ENCODE data around the gene SLC9A3.
"Not testable (repeated sequence)": the region's sequence is repeated elsewhere in the genome, so short reads cannot be mapped to it uniquely, and the experiment has no call there.

SLC9A3 gene

DNA sequence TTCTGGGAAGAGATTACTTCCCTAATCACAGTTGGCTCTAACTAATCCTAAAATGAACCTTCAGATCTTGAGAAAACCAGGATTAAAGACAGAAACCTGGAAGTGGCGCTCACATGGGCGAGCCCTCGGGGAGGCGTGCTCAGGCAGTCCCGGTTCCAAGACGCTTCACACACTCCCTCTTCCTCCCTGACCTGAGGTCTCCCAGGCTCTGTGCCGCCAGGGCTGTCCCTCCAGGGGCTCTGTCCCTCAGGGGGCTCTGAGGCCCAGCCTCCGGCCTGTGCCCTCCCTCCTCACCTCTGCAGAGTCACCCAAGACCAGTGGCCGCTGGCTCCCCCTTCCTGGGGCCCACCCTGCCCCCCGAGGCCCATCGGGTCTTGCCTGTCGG lies 10.2 kb downstream of the SLC9A3 start:
- H3K27ac ChIP-seq, result no peak overlapping the region
- TF ChIP-seq, protein P1, sequence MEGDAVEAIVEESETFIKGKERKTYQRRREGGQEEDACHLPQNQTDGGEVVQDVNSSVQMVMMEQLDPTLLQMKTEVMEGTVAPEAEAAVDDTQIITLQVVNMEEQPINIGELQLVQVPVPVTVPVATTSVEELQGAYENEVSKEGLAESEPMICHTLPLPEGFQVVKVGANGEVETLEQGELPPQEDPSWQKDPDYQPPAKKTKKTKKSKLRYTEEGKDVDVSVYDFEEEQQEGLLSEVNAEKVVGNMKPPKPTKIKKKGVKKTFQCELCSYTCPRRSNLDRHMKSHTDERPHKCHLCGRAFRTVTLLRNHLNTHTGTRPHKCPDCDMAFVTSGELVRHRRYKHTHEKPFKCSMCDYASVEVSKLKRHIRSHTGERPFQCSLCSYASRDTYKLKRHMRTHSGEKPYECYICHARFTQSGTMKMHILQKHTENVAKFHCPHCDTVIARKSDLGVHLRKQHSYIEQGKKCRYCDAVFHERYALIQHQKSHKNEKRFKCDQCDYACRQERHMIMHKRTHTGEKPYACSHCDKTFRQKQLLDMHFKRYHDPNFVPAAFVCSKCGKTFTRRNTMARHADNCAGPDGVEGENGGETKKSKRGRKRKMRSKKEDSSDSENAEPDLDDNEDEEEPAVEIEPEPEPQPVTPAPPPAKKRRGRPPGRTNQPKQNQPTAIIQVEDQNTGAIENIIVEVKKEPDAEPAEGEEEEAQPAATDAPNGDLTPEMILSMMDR (conservative IDR thresholded peaks at IDR 0.05), result no peak

DNA sequence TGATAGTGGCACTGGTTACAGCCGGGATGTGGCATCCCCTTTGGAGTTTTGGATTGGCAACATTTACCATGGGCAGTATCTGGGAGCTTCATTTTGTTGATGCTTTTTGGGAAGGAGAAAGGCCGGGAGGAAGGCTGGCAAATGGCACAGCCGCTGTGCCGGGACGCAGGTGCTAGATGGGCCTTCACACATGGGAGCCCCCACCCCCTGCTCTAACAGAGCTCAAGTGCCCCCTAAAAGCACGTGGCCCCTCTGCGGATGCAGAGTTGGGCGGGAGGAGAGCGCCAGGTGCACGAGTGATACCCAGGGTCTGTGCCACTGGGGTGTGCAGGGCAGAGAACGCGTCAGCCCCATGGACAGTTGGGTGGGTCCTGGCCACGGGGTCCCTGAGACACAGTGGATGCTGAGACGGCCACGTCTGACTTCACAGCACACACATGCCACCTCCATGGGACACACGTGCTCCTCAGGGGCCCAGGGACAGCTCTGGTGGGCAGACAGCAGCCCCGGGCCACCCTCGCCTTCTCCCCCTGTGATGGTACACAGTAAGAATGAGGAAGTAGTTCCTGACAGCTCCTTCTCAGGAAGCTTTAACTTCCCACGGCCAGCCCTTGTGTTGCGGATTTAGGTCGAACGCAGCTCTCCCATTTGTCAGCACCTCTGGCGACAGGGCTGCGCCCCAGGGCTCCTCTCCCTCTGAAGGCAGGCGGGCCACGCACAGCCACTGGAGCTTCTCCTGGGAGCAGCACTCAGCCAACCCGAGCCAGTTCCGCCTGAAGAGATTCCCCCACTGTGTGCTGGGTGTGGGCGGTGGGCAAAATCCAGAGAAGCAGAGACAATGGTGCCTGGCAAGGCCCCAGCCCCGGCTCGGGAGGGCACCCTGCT lies 10.8 kb downstream of the SLC9A3 start:
- H3K27ac ChIP-seq, result no peak overlapping the region

DNA sequence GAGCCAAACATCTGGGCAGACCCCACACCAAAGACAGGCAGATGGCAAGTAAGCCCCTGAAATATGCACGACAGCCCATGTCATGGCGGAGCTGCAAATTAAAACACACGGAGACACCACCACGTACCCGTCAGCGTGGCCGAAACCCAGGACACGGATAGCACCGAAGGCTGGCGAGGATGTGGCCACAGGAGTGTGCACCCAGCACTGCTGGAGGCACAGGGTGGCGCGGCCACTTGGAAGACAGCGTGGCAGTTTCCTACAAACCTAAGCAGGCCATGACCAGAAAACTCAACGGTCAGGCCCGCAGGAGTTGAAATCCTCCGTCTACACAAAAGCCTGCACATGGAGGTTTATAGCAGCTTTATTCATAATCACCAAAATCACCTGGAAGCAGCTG lies 12.8 kb downstream of the SLC9A3 start:
- TF ChIP-seq, protein P1 (conservative IDR thresholded peaks at IDR 0.05), result no peak
- H3K27ac ChIP-seq, result no peak overlapping the region

More for the DNA sequence above, 10.8 kb downstream of the SLC9A3 start:
- TF ChIP-seq, protein P1 (conservative IDR thresholded peaks at IDR 0.05), result no peak

DNA sequence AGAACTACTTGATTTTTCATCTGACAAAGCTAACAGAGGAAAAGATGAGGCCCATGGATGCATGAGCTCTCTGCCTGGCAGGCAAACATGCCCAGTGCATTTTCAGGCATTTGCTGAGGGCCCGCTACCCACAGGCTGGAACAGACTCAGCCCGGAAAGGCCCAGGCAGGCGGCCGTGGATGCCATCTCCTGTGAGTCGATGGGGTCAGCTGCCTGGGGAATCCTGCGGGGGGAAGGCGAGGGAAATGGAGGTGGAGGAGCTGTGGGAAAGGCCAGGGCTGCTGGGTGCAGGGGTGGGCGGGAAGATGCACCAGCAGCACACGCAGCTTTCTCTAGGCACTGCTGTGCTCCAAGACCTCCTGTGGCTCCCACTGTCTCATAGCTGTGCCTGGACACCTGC lies 13.7 kb downstream of the SLC9A3 start:
- TF ChIP-seq, protein P1 (conservative IDR thresholded peaks at IDR 0.05), result no peak
- no peak overlapping the region for H3K27ac ChIP-seq

DNA sequence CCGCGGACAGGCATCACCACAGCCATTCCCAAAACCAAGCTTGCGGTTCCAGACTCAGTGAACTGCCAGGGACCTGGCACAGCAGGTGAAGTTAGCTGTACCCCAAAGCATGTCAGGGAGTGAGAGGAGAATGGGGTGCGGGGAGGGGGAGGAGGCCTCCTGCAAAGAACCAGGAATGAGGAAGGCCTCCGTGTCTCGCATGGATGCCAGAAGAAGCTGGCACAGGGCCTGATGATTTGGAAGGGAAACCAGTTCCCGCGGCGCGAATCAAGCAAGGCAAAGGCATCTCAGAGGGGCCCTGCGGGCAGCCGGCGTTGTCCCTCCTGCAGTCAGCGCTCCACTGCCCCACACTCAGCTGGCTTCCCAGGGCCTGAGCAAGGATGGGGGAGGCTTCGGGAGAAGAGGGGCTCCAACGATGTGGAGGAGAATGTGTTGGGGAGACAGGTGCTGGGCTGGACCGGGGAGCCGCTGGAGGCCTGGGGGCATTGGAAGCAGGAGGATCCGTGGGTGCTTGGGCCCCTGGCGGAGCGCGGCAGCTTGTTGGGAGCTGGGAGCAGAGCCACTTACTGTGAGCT lies 14.6 kb downstream of the SLC9A3 start:
- TF ChIP-seq, protein P1 (conservative IDR thresholded peaks at IDR 0.05), result no peak
- H3K27ac ChIP-seq, result no peak overlapping the region

DNA sequence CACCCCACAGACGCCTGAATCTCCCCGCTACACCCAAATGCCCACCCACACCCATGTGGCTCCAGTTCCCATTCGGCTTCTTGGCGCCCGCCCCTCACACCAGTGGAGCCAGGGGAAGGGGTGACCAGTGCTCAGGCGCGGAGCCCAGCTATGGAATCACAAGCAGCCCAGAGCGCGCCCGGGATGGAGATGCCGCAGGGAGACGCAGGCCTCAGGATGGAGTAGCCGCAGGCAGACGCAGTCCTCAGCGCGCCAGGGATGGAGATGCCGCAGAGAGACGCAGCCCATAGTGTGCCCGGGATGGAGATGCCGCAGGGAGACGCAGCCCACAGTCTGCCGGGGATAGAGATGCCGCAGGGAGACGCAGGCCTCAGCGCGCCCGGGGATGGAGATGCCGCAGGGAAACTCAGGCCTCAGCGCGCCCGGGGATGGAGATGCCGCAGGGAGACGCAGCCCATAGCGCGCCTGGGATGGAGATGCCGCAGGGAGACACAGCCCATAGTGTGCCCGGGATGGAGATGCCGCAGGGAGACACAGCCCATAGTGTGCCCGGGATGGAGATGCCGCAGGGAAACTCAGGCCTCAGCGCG lies 16.2 kb downstream of the SLC9A3 start:
- H3K27ac ChIP-seq, result not testable (repeated sequence)

DNA sequence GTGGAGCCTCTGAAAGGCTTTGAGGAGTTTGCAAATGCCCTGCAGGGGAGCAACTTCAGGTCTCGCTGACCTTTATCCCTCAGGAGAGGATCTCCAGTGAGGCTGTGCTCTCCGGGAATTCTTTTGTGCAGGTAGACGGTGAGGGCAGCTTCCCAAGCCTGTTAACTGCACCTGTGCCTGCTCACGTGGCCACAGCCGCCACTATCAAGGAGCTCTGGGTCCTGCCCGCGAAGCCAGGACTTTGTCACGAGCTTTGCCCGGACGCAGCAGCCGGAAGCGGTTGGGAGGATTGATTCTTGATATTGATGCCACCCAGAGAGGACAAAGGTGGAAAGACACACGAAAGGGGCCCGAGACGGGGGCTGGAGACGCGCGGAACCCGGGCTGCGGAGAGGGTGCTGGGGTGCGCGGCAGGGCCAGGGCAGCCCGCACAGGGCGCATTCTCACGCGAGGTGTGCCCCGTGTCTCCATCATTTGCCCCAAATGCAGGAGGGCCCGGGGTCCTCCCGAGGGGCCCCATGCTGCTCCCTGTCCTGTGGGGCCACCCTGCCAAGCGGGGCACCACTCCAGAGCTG lies 18.2 kb downstream of the SLC9A3 start:
- TF ChIP-seq, protein P1 (conservative IDR thresholded peaks at IDR 0.05), result no peak
- no peak overlapping the region for H3K27ac ChIP-seq

Measured in VCaP (cell line).